ENCODE results near the gene RAP1GAP. TPM values are rescaled to one million over a fixed set of nuclear protein-coding genes. Genes with fewer than 3 reads are reported as not detected.

Gene RAP1GAP
- total RNA-seq, 2 donors from 2014 or later: 8.0 to 8.2 TPM

GRCh38 chr1:21613072-21613867 lies 55.9 kb downstream of the RAP1GAP start:
- no peaks in the 10 kb centered on the region for H3K36me3 ChIP-seq (ENCODE audit: control insufficient read depth, insufficient read depth, low read length)
- TF ChIP-seq, protein P1, sequence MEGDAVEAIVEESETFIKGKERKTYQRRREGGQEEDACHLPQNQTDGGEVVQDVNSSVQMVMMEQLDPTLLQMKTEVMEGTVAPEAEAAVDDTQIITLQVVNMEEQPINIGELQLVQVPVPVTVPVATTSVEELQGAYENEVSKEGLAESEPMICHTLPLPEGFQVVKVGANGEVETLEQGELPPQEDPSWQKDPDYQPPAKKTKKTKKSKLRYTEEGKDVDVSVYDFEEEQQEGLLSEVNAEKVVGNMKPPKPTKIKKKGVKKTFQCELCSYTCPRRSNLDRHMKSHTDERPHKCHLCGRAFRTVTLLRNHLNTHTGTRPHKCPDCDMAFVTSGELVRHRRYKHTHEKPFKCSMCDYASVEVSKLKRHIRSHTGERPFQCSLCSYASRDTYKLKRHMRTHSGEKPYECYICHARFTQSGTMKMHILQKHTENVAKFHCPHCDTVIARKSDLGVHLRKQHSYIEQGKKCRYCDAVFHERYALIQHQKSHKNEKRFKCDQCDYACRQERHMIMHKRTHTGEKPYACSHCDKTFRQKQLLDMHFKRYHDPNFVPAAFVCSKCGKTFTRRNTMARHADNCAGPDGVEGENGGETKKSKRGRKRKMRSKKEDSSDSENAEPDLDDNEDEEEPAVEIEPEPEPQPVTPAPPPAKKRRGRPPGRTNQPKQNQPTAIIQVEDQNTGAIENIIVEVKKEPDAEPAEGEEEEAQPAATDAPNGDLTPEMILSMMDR (conservative IDR thresholded peaks at IDR 0.05): no peak

GRCh38 chr1:21612057-21612456 lies 57.1 kb downstream of the RAP1GAP start:
- no peak for DNase-seq
- peaks cover 4% of the 10 kb centered on the region for H3K4me1 ChIP-seq (ENCODE audit: control insufficient read depth, insufficient read depth, low read length)
- Mint-ChIP-seq H3K27me3 (ENCODE audit: insufficient read depth) (no peaks in the 10 kb centered on the region), H3K4me1 (peaks cover 18% of the 10 kb centered on the region), H3K36me3 (ENCODE audit: low read depth) (no peaks in the 10 kb centered on the region), H3K27ac (no peak overlapping the region), H3K9me3 (no peaks in the 10 kb centered on the region), H3K4me3 (no peak overlapping the region)
- H3K27me3 ChIP-seq (ENCODE audit: control insufficient read depth, insufficient read depth, low read length, poor library complexity, severe bottlenecking): no peaks in the 10 kb centered on the region
- WGBS, 2 experiments (ENCODE audit: insufficient coverage in 1 of 2, insufficient read length in 1 of 2): 94 to 96% methylated on average over 13 of the region's 13 CpGs
- H3K36me3 ChIP-seq (ENCODE audit: control insufficient read depth, insufficient read depth, low read length): no peaks in the 10 kb centered on the region
- no peak overlapping the region for H3K9ac ChIP-seq (ENCODE audit: extremely low read depth, low read length, poor library complexity, severe bottlenecking)
- no peak overlapping the region for H3K27ac ChIP-seq (ENCODE audit: low read depth, low read length)
- H3K9me3 ChIP-seq (ENCODE audit: control insufficient read depth, low read length): no peaks in the 10 kb centered on the region
- no peak overlapping the region for H3K4me3 ChIP-seq (ENCODE audit: low read length)
- TF ChIP-seq, protein P1 (conservative IDR thresholded peaks at IDR 0.05): no peak

More at GRCh38 chr1:21613072-21613867, 55.9 kb downstream of the RAP1GAP start:
- Mint-ChIP-seq H3K4me1 (peaks cover 12% of the 10 kb centered on the region), H3K27me3 (ENCODE audit: insufficient read depth) (no peaks in the 10 kb centered on the region), H3K27ac (no peak overlapping the region), H3K9me3 (no peaks in the 10 kb centered on the region), H3K36me3 (ENCODE audit: low read depth) (no peaks in the 10 kb centered on the region), H3K4me3 (no peak overlapping the region)
- DNase-seq: no peak
- 91 to 95% methylated on average over 14 to 19 of the region's 19 CpGs for WGBS, 2 experiments (ENCODE audit: insufficient coverage in 1 of 2, insufficient read length in 1 of 2)
- Histone ChIP-seq H3K4me3 (ENCODE audit: low read length) (no peak overlapping the region), H3K27me3 (ENCODE audit: control insufficient read depth, insufficient read depth, low read length, poor library complexity, severe bottlenecking) (no peaks in the 10 kb centered on the region), H3K9me3 (ENCODE audit: control insufficient read depth, low read length) (no peaks in the 10 kb centered on the region), H3K9ac (ENCODE audit: extremely low read depth, low read length, poor library complexity, severe bottlenecking) (no peak overlapping the region), H3K4me1 (ENCODE audit: control insufficient read depth, insufficient read depth, low read length) (peaks cover 4% of the 10 kb centered on the region), H3K27ac (ENCODE audit: low read depth, low read length) (no peak overlapping the region)

DNA sequence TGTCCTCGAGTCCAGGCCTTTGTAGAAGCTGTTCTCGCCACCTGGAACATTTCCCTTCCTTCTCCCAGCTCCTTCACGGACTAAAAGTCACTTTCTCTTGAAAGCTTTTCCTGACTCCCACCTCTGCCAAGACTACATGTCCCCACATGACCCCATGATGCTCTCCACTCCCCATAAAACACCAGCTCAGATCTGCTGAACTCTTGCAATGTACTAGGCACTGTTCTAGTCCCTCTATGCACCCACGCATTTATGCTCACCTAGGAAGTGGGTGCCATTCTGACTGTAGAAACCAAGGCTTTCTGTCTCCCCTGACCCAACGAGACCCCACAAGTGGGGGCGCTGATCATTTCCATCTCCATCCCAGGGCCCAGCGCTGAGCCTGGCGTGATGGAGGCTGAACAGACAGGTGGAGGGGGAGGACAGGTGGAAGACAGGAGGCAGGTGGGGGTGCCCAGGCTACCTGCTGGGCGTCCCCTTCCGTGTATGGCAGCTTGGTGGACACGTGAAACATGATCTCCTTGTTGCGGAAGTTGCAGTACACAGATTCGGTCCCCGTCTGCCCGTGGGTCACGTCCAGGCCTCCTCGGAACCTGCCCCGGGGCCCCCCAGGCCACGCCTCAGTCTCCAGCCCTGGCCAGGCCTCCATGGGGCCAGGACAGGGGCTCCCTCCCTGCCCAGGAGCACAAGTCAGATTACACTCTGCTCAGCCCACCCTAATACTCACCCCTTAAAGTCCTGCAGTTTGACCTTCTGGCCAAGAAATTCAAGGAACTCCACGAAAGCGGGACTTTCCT lies 58.0 kb downstream of the RAP1GAP start:
- no peak overlapping the region for H3K27ac Mint-ChIP-seq
- peaks cover 4% of the 10 kb centered on the region for H3K4me1 ChIP-seq (ENCODE audit: control insufficient read depth, insufficient read depth, low read length)
- no peaks in the 10 kb centered on the region for H3K9me3 ChIP-seq (ENCODE audit: control insufficient read depth, low read length)
- no peak for DNase-seq
- no peak overlapping the region for H3K27ac ChIP-seq (ENCODE audit: low read depth, low read length)
- WGBS, 2 experiments (ENCODE audit: insufficient coverage in 1 of 2, insufficient read length in 1 of 2): 91 to 93% methylated on average over 10 to 21 of the region's 21 CpGs
- no peaks in the 10 kb centered on the region for H3K27me3 ChIP-seq (ENCODE audit: control insufficient read depth, insufficient read depth, low read length, poor library complexity, severe bottlenecking)
- no peak overlapping the region for H3K4me3 ChIP-seq (ENCODE audit: low read length)
- no peaks in the 10 kb centered on the region for H3K36me3 Mint-ChIP-seq (ENCODE audit: low read depth)
- H3K27me3 Mint-ChIP-seq (ENCODE audit: insufficient read depth): no peaks in the 10 kb centered on the region
- H3K36me3 ChIP-seq (ENCODE audit: control insufficient read depth, insufficient read depth, low read length): no peaks in the 10 kb centered on the region
- peaks cover 24% of the 10 kb centered on the region for H3K4me1 Mint-ChIP-seq
- no peaks in the 10 kb centered on the region for H3K9me3 Mint-ChIP-seq
- H3K9ac ChIP-seq (ENCODE audit: extremely low read depth, low read length, poor library complexity, severe bottlenecking): no peak overlapping the region
- TF ChIP-seq, protein P1 (conservative IDR thresholded peaks at IDR 0.05): no peak
- H3K4me3 Mint-ChIP-seq: no peak overlapping the region
